Measurements from ENCODE around the gene SLX4IP. TPM values are rescaled to one million over a fixed set of nuclear protein-coding genes. Genes with fewer than 3 reads are reported as not detected.

SLX4IP gene
- polyA plus RNA-seq, 3 donors: 0.76 to 2.5 (median 1.1) TPM

DNA sequence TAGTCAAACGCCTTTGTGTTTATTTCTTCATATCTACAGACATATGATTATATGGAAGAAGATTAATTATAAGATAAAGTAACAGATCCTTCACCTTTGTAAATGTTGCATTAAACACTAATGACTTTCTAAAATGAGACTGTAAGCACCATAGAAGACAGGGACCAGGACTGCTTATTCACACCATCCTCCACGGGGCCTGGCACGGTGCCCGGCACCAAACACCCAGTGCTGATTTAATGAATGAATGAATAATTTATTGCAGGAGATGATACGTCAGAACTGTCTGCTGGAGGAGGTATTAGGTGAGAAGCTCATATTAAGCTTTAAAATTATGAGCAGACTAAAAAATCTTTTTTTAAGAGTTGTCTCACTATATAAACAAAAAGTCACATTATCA, 88.3 kb downstream of the SLX4IP start:
- no CpG with 5 or more reads among the region's 5 CpGs for WGBS (ENCODE audit: insufficient coverage)
- no peak overlapping the region for H2AFZ ChIP-seq (ENCODE audit: insufficient read depth, low read depth, low read length, poor library complexity, severe bottlenecking)
- no peak overlapping the region for H3K4me3 ChIP-seq (replicated peaks in 1 of 3; ENCODE audit: low read depth in 2 of 3, low read length in 3 of 3)
- Mint-ChIP-seq H3K36me3 (peaks cover 14 to 16% of the 10 kb centered on the region in 2 donors), H3K4me1 (peaks cover 18% of the 10 kb centered on the region), H3K9me3 (peaks cover 0 to 2% (median 0%) of the 10 kb centered on the region in 7 donors), H3K4me3 (no peak overlapping the region), H3K27ac (peak overlapping the region in 1 of 7 donors; percentile 63), H3K27me3 (ENCODE audit: low read depth in 3 of 3) (no peaks in the 10 kb centered on the region)
- no peaks in the 10 kb centered on the region for H3K9me3 ChIP-seq (replicated peaks in 1 of 2; ENCODE audit: control insufficient read depth in 1 of 2, insufficient read depth in 1 of 2, low read length in 2 of 2)
- no peaks in the 10 kb centered on the region for H3K79me2 ChIP-seq (ENCODE audit: insufficient read depth, low read length)
- peaks cover 8 to 10% of the 10 kb centered on the region in 2 donors for H3K4me1 ChIP-seq (ENCODE audit: control insufficient read depth in 1 of 2, insufficient read depth in 2 of 2, low read length in 2 of 2)
- no peak overlapping the region for H3K4me2 ChIP-seq (replicated peaks; ENCODE audit: extremely low read depth, low read length, poor library complexity, severe bottlenecking)
- TF ChIP-seq, protein P1, sequence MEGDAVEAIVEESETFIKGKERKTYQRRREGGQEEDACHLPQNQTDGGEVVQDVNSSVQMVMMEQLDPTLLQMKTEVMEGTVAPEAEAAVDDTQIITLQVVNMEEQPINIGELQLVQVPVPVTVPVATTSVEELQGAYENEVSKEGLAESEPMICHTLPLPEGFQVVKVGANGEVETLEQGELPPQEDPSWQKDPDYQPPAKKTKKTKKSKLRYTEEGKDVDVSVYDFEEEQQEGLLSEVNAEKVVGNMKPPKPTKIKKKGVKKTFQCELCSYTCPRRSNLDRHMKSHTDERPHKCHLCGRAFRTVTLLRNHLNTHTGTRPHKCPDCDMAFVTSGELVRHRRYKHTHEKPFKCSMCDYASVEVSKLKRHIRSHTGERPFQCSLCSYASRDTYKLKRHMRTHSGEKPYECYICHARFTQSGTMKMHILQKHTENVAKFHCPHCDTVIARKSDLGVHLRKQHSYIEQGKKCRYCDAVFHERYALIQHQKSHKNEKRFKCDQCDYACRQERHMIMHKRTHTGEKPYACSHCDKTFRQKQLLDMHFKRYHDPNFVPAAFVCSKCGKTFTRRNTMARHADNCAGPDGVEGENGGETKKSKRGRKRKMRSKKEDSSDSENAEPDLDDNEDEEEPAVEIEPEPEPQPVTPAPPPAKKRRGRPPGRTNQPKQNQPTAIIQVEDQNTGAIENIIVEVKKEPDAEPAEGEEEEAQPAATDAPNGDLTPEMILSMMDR (IDR thresholded peaks at IDR 0.05): no peak
- H3K27ac ChIP-seq (ENCODE audit: low read depth in 1 of 2, low read length in 2 of 2): no peak overlapping the region
- no peaks in the 10 kb centered on the region for H3K27me3 ChIP-seq (ENCODE audit: control insufficient read depth in 2 of 2, insufficient read depth in 2 of 2, low read length in 2 of 2)
- intact Hi-C loops (cut with micrococcal nuclease): loop anchor here in 1 of 2 donors (10.0 kb wide), 1 partner anchor 49 kb away; no protein-coding TSS in a partner anchor
- H3K36me3 ChIP-seq (replicated peaks in 1 of 2; ENCODE audit: control insufficient read depth in 1 of 2, insufficient read depth in 2 of 2, low read length in 2 of 2): no peaks in the 10 kb centered on the region
- H3K9ac ChIP-seq (ENCODE audit: insufficient read depth, low read length, poor library complexity, severe bottlenecking): no peak overlapping the region
- no peak for DNase-seq
- H4K20me1 ChIP-seq (ENCODE audit: insufficient read depth, low read length): no peaks in the 10 kb centered on the region

DNA sequence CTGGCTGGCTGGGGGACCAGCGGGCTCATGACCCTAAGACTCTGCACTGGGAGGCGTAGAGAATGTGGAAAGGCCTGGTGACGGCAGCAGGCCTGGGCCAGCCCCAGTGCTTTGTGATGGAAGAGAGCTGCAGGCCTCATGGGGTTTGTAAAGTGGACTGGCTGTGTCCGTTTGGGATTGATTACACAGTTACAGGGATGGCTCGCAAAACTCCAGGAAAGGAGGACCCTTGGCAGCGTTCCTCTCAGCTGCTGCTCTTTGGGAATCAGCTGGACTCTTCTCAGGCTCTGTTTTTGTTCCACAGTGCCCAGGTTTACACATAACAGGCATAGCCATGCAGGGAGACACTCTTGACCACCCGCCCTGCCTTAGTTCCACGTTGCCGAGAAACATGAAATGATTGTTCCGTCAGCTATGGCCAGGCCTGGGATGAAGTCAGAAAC, 89.0 kb downstream of the SLX4IP start:
- Mint-ChIP-seq H3K9me3 (peaks cover 0 to 2% (median 0%) of the 10 kb centered on the region in 7 donors), H3K27me3 (ENCODE audit: low read depth in 3 of 3) (no peaks in the 10 kb centered on the region), H3K4me3 (no peak overlapping the region), H3K36me3 (peaks cover 14 to 16% of the 10 kb centered on the region in 2 donors), H3K27ac (no peak overlapping the region), H3K4me1 (peaks cover 18% of the 10 kb centered on the region)
- Histone ChIP-seq H3K79me2 (ENCODE audit: insufficient read depth, low read length) (no peaks in the 10 kb centered on the region), H2AFZ (ENCODE audit: insufficient read depth, low read depth, low read length, poor library complexity, severe bottlenecking) (no peak overlapping the region), H4K20me1 (ENCODE audit: insufficient read depth, low read length) (no peaks in the 10 kb centered on the region), H3K4me3 (replicated peaks in 1 of 3; ENCODE audit: low read depth in 2 of 3, low read length in 3 of 3) (no peak overlapping the region), H3K4me2 (replicated peaks; ENCODE audit: extremely low read depth, low read length, poor library complexity, severe bottlenecking) (no peak overlapping the region), H3K27ac (ENCODE audit: low read depth in 1 of 2, low read length in 2 of 2) (no peak overlapping the region), H3K9ac (ENCODE audit: insufficient read depth, low read length, poor library complexity, severe bottlenecking) (no peak overlapping the region), H3K27me3 (ENCODE audit: control insufficient read depth in 2 of 2, insufficient read depth in 2 of 2, low read length in 2 of 2) (no peaks in the 10 kb centered on the region), H3K36me3 (replicated peaks in 1 of 2; ENCODE audit: control insufficient read depth in 1 of 2, insufficient read depth in 2 of 2, low read length in 2 of 2) (no peaks in the 10 kb centered on the region), H3K9me3 (replicated peaks in 1 of 2; ENCODE audit: control insufficient read depth in 1 of 2, insufficient read depth in 1 of 2, low read length in 2 of 2) (no peaks in the 10 kb centered on the region), H3K4me1 (ENCODE audit: control insufficient read depth in 1 of 2, insufficient read depth in 2 of 2, low read length in 2 of 2) (peaks cover 8 to 10% of the 10 kb centered on the region in 2 donors)
- intact Hi-C loops (cut with micrococcal nuclease): loop anchor here in 1 of 2 donors (10.0 kb wide), 1 partner anchor 49 kb away; no protein-coding TSS in a partner anchor
- DNase-seq: no peak
- WGBS (ENCODE audit: insufficient coverage): 89% methylated on average over 10 of the region's 10 CpGs
- TF ChIP-seq, protein P1 (IDR thresholded peaks at IDR 0.05): no peak

Data from CD14-positive monocyte (primary cell).